SK-N-SH (cell line): ENCODE measurements around the gene PARD3B. TPM values are rescaled to one million over a fixed set of nuclear protein-coding genes. Genes with fewer than 3 reads are reported as not detected.

Experiments used
- CTCF ChIA-PET: fragments of 300-600, 350-600 bp; formaldehyde crosslinking; extraction: SDS; loops from one replicate; lab custom pipeline; 2021; lab: Yijun Ruan, JAX
- POLR2A ChIA-PET: fragments of 350-600 bp; sonication (Branson Sonifier 250); formaldehyde crosslinking; extraction: SDS; loops from one replicate; lab custom pipeline; 2020; ENCODE audit warnings: antibody characterized with exemption, inconsistent platforms; lab: Yijun Ruan, JAX
- DNase-seq: peaks from one replicate; pipeline ENCODE4 v3.0.0; 2012
- H2AFZ ChIP-seq: fragments of 200-600 bp; sonication (generic); 2 replicates; pipeline ENCODE4 v1.8.1; 2016; ENCODE audit warnings: antibody characterized with exemption, mild to moderate bottlenecking, low read depth
- H3F3A ChIP-seq: fragments of 200-600 bp; sonication (generic); replicated peaks from 2 replicates; pipeline ENCODE3; 2016; ENCODE audit warnings: antibody characterized with exemption, mild to moderate bottlenecking; ENCODE audit not compliant: insufficient read depth
- H3K27ac ChIP-seq, 2 experiments: fragments of 200-500 bp in 1 of 2; fragments of 200-600 bp in 1 of 2; sonication (Bioruptor generic) in 1 of 2; sonication (generic), shearing (Covaris generic) in 1 of 2; 2 replicates each; pipeline versions ENCODE4 v1.5.1 to v1.6.1; 2014 to 2016; ENCODE audit warnings: low read depth in 2 of 2, inconsistent platforms in 1 of 2, low read length in 1 of 2, mild to moderate bottlenecking in 1 of 2, mixed read lengths in 1 of 2
- H3K27me3 ChIP-seq: fragments of 200-600 bp; sonication (generic), shearing (Covaris generic); 2 replicates; pipeline ENCODE4 v1.6.1; 2016; ENCODE audit warnings: mixed run types; ENCODE audit not compliant: insufficient read depth
- H3K36me3 ChIP-seq, 2 experiments: fragments of 200-500 bp in 1 of 2; fragments of 200-600 bp in 1 of 2; sonication (Bioruptor generic) in 1 of 2; sonication (generic) in 1 of 2; replicated peaks in 1 of 2; 2 replicates each; pipeline versions ENCODE3 to v1.5.1; 2014 to 2016; ENCODE audit warnings: low read length in 1 of 2, mild to moderate bottlenecking in 1 of 2; ENCODE audit not compliant: insufficient read depth in 2 of 2, control insufficient read depth in 1 of 2
- H3K4me1 ChIP-seq, 2 experiments: fragments of 200-500 bp in 1 of 2; fragments of 200-600 bp in 1 of 2; sonication (Bioruptor generic) in 1 of 2; sonication (generic), shearing (Covaris generic) in 1 of 2; 2 replicates each; pipeline versions ENCODE4 v1.5.1 to v1.6.1; 2014 to 2016; ENCODE audit warnings: low read depth in 1 of 2, low read length in 1 of 2, mixed run types in 1 of 2; ENCODE audit not compliant: insufficient read depth in 2 of 2, control insufficient read depth in 1 of 2
- H3K4me2 ChIP-seq: fragments of 200-600 bp; sonication (generic), shearing (Covaris generic); 2 replicates; pipeline ENCODE4 v1.6.1; 2017; ENCODE audit warnings: mixed run types
- H3K4me3 ChIP-seq, 2 experiments: fragments of 200-500 bp in 1 of 2; fragments of 200-600 bp in 1 of 2; sonication (Bioruptor generic) in 1 of 2; sonication (generic), shearing (Covaris generic) in 1 of 2; 2 replicates each; pipeline versions ENCODE4 v1.5.1 to v1.8.1; 2014 to 2016; ENCODE audit warnings: low read depth in 2 of 2, inconsistent platforms in 1 of 2, low read length in 1 of 2, mild to moderate bottlenecking in 1 of 2, mixed read lengths in 1 of 2, moderate library complexity in 1 of 2
- H3K79me2 ChIP-seq: fragments of 200-600 bp; sonication (generic); 2 replicates; pipeline ENCODE4 v1.8.1; 2017; ENCODE audit warnings: mild to moderate bottlenecking; ENCODE audit not compliant: insufficient read depth
- H3K9ac ChIP-seq: fragments of 200-600 bp; sonication (generic); 2 replicates; pipeline ENCODE4 v1.6.1; 2017; ENCODE audit warnings: mixed run types
- H3K9me2 ChIP-seq: fragments of 200-600 bp; sonication (generic); 2 replicates; pipeline ENCODE4 v1.6.1; 2017; ENCODE audit warnings: mixed run types
- H3K9me3 ChIP-seq: fragments of 200-600 bp; sonication (generic); 2 replicates; pipeline ENCODE4 v1.6.1; 2017; ENCODE audit warnings: mixed run types, mild to moderate bottlenecking, moderate library complexity
- H4K20me1 ChIP-seq: fragments of 200-600 bp; sonication (generic); 2 replicates; pipeline ENCODE4 v1.6.1; 2017; ENCODE audit warnings: mild to moderate bottlenecking, mixed run types; ENCODE audit not compliant: insufficient read depth
- ELF1 ChIP-seq: IDR thresholded peaks from 2 replicates; pipeline ENCODE4 v1.4.0; 2012
- EP300 ChIP-seq, 2 experiments: IDR thresholded peaks; 2 replicates each; pipeline versions ENCODE4 v1.4.0 to v1.6.1; 2012; ENCODE audit warnings: borderline replicate concordance in 1 of 2, low read depth in 1 of 2, low read length in 1 of 2
- GABPA ChIP-seq: IDR thresholded peaks from 2 replicates; pipeline ENCODE4 v1.4.0; 2012; ENCODE audit warnings: low read depth, mild to moderate bottlenecking
- GATA2 ChIP-seq: sonication (generic); formaldehyde crosslinking; IDR thresholded peaks from 2 replicates; pipeline ENCODE4 v1.5.0; 2020; ENCODE audit warnings: mild to moderate bottlenecking, missing genetic modification reagents
- JUND ChIP-seq: IDR thresholded peaks from 2 replicates; pipeline ENCODE4 v1.4.0; 2012
- MXI1 ChIP-seq: IDR thresholded peaks from 2 replicates; pipeline ENCODE4 v1.6.1; 2012; ENCODE audit warnings: mild to moderate bottlenecking, low read depth, low read length, improper control_type of control experiment
- NFIC ChIP-seq: IDR thresholded peaks from 2 replicates; pipeline ENCODE4 v1.4.0; 2012; ENCODE audit warnings: borderline replicate concordance
- RAD21 ChIP-seq: IDR thresholded peaks from 2 replicates; pipeline ENCODE4 v1.6.1; 2012; ENCODE audit warnings: mild to moderate bottlenecking, low read length
- REST ChIP-seq: IDR thresholded peaks from 2 replicates; pipeline ENCODE4 v1.6.1; 2012; ENCODE audit warnings: mild to moderate bottlenecking, low read depth, low read length, moderate library complexity
- RXRA ChIP-seq: IDR thresholded peaks from 2 replicates; pipeline ENCODE4 v1.4.0; 2012; ENCODE audit warnings: low read depth, mild to moderate bottlenecking, borderline replicate concordance
- SMC3 ChIP-seq: IDR thresholded peaks from 2 replicates; pipeline ENCODE4 v1.6.1; 2012; ENCODE audit warnings: low read depth, low read length, improper control_type of control experiment
- TAF1 ChIP-seq: IDR thresholded peaks from 2 replicates; pipeline ENCODE4 v1.6.1; 2012; ENCODE audit warnings: low read depth, mild to moderate bottlenecking, low read length, moderate library complexity, borderline replicate concordance
- TCF12 ChIP-seq: IDR thresholded peaks from 2 replicates; pipeline ENCODE4 v1.4.0; 2012
- TEAD4 ChIP-seq: IDR thresholded peaks from 2 replicates; pipeline ENCODE4 v1.4.0; 2012; ENCODE audit warnings: mild to moderate bottlenecking, borderline replicate concordance; ENCODE audit not compliant: insufficient read depth
- USF1 ChIP-seq: IDR thresholded peaks from 2 replicates; pipeline ENCODE4 v1.4.0; 2012; ENCODE audit warnings: low read depth, borderline replicate concordance
- ZBTB33 ChIP-seq: IDR thresholded peaks from 2 replicates; pipeline ENCODE4 v1.4.0; 2012; ENCODE audit warnings: low read depth, borderline replicate concordance
- WGBS: methylation state at CpG from one replicate; pipeline ENCODE4 v1.1.6; 2017; ENCODE audit warnings: low lambda C conversion rate; 5-methylcytosine and 5-hydroxymethylcytosine counted together
- polyA plus RNA-seq, 3 experiments: library from polyadenylated mRNA; depleted of rRNA; stranded (reverse); fragments of >200 nt; gene quantifications; 2 replicates each; pipeline ENCODE4 v1.2.3, GENCODE V29; 2012

The PARD3B gene
- polyA plus RNA-seq, 1 of the 3 experiments (the other 2 are of a cell fraction): 0.87 TPM

GRCh38 chr2:204885747-204886146 lies 340.5 kb downstream of the PARD3B start (continued):
- TF ChIP-seq SMC3: 0 out of 2 replicates have a peak, but pooled peaks have one; percentile 14
- no peak for TF ChIP-seq USF1
- no peak for TF ChIP-seq GABPA

- Histone ChIP-seq H3K9ac (no peak overlapping the region), H3F3A (no peaks in the 10 kb centered on the region), H3K4me3 (no peak overlapping the region), H2AFZ (no peak overlapping the region), H3K36me3 (no peaks in the 10 kb centered on the region), H3K27me3 (no peaks in the 10 kb centered on the region), H3K4me1 (peaks cover 0 to 7% of the 10 kb centered on the region in 2 experiments; a peak in 1 of 4 replicates), H3K9me3 (no peaks in the 10 kb centered on the region; the same call in 1 of the 2 replicates), H3K79me2 (no peaks in the 10 kb centered on the region), H3K9me2 (no peaks in the 10 kb centered on the region), H3K27ac (no peak overlapping the region), H4K20me1 (no peaks in the 10 kb centered on the region), H3K4me2 (no peak overlapping the region)
- no peak for TF ChIP-seq GATA2 (CRISPR knock-in tag)
- TF ChIP-seq EP300 (IDR thresholded peaks at IDR 0.05; ENCODE audit: borderline replicate concordance in 1 of 2, low read depth in 1 of 2, low read length in 1 of 2): no peak
- TF ChIP-seq TEAD4: no peak
- TF ChIP-seq TAF1: no peak
- TF ChIP-seq MXI1: no peak
- ChIA-PET CTCF (interaction anchor here (0.5 to 2.1 kb wide), 3 partner anchors 15 to 789 kb away, joined by 3 to 9 read pairs (median 3); no protein-coding TSS in a partner anchor), POLR2A (no interaction called here)
- DNase-seq: no peak
- WGBS: 22% methylated on average over 1 of the region's 1 CpG
These were observed 341.4 kb downstream of the PARD3B start for GRCh38 chr2:204886713-204887112.

GRCh38 chr2:204888222-204888621 lies 342.9 kb downstream of the PARD3B start:
- peaks cover 7% of the 10 kb centered on the region for H3F3A ChIP-seq
- no peak overlapping the region for H3K4me3 ChIP-seq
- TF ChIP-seq TAF1 (no peak), ELF1 (no peak), TEAD4 (no peak), NFIC (no peak), RAD21 (no peak), ZBTB33 (no peak), TCF12 (no peak), RXRA (no peak), REST (no peak), JUND (no peak)
- no peak overlapping the region for H3K27ac ChIP-seq
- no peaks in the 10 kb centered on the region for H3K27me3 ChIP-seq
- H3K9me2 ChIP-seq: no peaks in the 10 kb centered on the region
- H3K9me3 ChIP-seq: no peaks in the 10 kb centered on the region
- CTCF ChIA-PET: interaction anchor here (0.9 to 1.2 kb wide), 2 partner anchors 9 to 788 kb away, joined by 3 read pairs; no protein-coding TSS in a partner anchor
- H3K9ac ChIP-seq: no peak overlapping the region
- no peaks in the 10 kb centered on the region for H3K79me2 ChIP-seq
- H3K4me2 ChIP-seq: no peak overlapping the region
- H3K4me1 ChIP-seq: peaks cover 0 to 5% of the 10 kb centered on the region in 2 experiments; a peak in 1 of 4 replicates
- POLR2A ChIA-PET: no interaction called here
- H4K20me1 ChIP-seq: no peaks in the 10 kb centered on the region
- DNase-seq: no peak
- H2AFZ ChIP-seq: no peak overlapping the region
- no peaks in the 10 kb centered on the region for H3K36me3 ChIP-seq
